22Rv1 (cell line): ENCODE results near the gene RALBP1.

Source experiments
- CTCF ChIP-seq: fragments of 450-650 bp; IDR thresholded peaks from 2 replicates; pipeline ENCODE4 v1.5.1; 2017; ENCODE audit warnings: mild to moderate bottlenecking
- ZFX ChIP-seq: fragments of 450-650 bp; IDR thresholded peaks from 2 replicates; pipeline ENCODE4 v1.6.1; 2017; ENCODE audit warnings: antibody characterized with exemption, borderline replicate concordance

- TF ChIP-seq CTCF (no peak), ZFX (no peak)
These were observed 8.2 kb downstream of the RALBP1 start for GRCh38 chr18:9483526-9483925.
